COLO668 (cell line): ENCODE data around the gene GABPA.

ENCODE experiments used
- DNase-seq: peaks from one replicate; lab custom pipeline; 2025; ENCODE audit not compliant: unreplicated experiment; lab: John Stamatoyannopoulos, UW

GABPA gene

DNA sequence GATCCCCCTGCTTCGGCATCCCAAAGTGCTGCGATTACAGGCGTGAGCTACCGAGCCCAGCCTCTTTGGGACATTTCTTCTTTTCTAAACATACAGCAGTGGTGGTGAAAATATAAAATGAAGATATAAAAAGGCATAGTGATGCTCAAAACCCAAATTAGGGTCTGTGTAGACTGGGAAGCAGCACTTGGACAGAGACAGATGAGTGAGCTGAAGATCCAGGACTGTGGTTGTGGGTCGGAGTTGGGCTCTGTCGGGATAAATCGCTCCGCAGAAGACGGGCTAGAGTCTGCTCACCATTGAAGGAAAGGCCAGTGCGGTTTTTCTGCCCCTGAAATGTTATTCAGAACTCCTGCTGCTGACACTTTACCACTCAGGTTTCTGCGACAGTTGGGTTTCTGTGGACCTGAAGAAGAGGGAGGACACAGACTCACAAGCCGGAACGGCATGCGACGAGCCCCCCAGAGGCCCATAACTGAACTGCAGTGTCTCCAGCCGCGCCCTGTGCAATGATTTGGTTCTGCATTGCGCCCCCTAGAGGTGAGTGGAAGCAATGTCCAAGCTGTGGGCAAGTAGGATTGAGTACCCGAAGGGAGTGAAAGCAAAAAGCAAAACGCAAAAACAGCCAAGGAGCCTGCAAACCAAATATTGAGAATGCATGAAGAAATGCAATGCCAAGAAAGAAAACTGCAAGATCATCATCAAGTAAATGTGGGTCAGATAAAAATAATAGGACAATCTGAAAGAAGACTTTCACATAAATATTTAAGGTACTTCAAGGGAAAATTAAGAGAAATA lies 66.6 kb downstream of the GABPA start:
- DNase-seq = peak; percentile 78

DNA sequence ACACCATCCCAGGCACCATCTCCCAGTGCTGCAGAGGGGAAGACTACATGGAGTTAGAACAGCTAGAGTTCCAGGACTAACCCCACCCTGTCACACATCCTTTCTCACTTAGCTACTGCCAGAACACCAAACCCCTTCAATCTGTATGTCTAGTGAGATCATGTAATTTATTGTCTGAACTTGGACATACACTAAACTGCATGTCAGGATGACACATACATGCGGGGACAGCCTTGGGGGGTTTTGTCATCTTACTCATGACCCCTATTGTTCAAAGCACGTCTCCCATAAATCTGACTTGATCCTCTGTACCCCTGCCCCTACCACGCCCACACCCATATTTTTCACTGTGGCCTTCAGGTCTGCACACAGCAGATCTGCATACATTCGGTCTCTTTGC lies 71.3 kb downstream of the GABPA start:
- no peak for DNase-seq

DNA sequence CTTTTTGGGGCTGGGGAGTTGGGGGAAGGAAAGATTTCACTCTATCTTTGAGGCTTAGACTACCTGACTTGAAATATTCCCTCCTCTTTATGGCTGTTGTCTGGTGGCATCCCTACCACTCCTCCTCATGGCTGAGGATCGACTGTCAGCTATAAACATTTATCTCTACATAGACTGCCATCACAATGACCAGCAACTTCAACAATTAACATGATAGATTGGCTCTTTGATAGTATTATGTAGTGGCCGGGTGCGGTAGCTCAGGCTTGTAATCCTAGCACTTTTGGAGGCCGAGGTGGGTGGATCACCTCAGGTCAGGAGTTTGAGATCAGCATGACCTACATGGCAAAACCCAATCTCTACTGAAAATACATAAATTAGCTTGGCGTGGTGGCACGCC lies 72.4 kb downstream of the GABPA start:
- no peak for DNase-seq

DNA sequence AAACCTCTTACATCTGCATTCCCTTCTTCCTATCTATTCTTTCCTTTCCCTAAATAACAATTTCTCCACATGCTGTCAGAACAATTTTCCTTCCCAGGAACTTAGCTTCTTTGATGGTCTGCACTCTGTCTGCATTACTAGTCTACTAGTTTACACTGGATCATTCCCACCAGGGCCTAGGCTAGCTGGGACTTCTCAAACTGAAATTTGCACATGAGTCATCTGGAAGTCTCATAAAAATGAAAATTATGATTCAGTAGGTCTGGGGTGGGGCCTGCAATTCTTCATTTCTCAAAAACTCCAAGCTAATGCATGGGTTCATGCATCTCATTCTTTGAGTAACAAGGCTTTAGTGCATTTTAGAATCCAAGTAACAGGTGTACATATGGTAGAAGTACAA lies 74.2 kb downstream of the GABPA start:
- DNase-seq = no peak

DNA sequence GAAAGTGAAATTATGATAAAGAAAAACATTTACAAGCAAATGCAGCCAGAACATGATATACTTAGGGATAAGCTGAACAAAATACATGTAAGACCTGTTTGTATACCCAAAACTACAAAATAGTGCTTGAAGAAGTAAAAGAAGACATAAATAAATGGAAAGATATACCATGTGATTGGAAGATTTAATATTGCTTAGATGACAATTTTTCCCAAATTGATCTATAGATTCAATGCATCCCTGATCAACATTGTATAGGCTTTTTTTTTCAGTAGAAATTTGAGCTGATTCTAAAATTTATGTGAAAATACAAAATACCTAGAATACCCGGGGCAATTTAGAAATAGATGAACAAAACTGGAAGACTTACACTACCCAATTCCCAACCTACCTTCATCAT lies 76.4 kb downstream of the GABPA start:
- DNase-seq = no peak

DNA sequence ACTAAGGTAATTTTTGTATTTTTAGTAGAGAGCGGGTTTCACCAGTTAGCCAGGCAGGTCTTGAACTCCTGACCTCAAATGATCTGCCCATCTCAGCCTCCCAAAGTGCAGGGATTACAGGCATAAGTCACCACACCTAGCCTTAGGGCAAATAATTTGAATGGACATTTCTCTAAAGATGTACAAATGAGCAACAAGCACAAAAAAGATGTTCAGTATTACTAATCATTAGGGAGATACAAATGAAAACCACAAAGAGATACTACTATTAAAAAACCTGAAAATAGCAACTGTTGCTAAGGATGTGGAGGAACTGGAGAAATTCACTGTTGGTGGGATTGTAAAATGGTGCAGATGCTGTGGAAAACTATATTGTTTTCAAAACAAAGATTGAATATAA lies 79.1 kb downstream of the GABPA start:
- DNase-seq = no peak

DNA sequence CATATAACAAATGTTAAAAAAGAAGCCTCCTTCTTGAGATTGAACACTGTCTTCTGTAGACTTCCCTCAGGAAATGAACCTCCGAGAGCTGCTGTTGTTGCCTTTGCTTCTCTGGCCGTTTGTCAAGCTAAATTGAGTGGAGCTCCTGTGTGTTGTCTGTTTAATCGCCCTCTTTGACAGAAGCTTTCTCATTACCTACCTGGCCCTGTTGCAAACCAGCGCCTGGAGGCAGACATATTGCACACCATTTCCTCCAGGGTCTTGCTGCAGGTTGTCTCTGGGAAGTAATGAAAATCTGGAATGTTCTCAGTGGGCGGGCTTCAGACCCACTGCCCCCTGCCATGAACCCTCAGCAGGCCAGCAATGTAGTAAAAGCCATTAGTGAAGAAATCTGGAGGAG lies 83.3 kb downstream of the GABPA start:
- no peak for DNase-seq

DNA sequence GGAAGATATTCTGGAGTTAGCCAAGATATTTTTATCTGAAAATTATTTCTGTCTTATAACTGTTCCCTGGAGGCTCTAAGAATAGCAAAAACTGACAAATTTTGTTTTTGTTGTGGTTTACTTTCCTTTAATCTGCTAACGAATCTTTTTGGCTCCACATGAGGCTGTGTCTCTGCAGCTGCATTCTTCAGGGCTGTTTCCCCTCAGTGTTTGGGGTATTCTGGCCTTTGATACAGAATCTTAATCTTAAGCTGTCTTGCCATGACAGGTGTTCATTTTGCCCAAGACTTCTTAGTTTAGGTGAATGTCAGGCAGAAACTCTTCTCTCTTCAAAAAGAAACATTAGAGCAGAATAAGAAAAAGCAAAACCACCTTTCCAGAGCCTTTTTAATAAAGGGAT lies 83.8 kb downstream of the GABPA start:
- no peak for DNase-seq
